Inflammatory macrophage treated with lipopolysaccharide for 1 hour (primary cell): ENCODE data around the gene UBQLNL.

Source experiments
- DNase-seq, 2 donors: peaks; one replicate each; pipeline ENCODE4 v3.0.0-alpha.2; 2020 to 2022

The UBQLNL gene, protein sequence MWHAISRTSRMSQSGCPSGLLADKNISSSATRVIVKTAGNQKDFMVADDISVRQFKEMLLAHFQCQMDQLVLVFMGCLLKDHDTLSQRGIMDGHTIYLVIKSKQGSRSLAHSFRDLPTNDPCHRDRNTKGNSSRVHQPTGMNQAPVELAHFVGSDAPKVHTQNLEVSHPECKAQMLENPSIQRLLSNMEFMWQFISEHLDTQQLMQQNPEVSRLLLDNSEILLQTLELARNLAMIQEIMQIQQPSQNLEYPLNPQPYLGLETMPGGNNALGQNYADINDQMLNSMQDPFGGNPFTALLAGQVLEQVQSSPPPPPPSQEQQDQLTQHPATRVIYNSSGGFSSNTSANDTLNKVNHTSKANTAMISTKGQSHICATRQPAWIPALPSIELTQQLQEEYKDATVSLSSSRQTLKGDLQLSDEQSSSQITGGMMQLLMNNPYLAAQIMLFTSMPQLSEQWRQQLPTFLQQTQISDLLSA

DNA sequence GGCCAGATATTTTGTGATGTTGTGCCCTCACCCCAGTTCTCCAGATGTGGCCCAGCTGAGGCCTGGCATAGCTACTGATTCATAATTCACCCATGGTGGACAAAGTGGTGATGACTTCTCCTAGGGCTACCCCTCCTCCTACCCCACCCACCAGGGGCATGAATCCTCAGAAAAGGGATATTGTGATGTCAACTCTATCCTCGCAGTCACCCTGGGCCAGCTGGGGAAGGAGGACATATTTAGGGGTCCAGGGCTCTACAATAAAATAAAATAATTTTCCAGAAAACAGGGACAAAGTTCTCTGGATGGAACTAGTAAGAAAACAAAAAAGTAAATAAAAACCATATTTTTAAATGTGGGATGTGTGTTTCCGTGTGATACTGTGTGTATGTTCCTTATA is at the start of gene UBQLNL:
Gene UBQLNL, minus strand, starts transcription at position 101 of the 400 bp plus-strand sequence. CDS start 258 bp downstream, outside the sequence.
- DNase-seq, result no peak

- no peak for DNase-seq
Measured at GRCh38 chr11:5564259-5565019, 47.9 kb upstream of the UBQLNL start.

GRCh38 chr11:5557751-5558150 is 41.3 kb upstream of the UBQLNL start:
- DNase-seq, result no peak

GRCh38 chr11:5556596-5557188 is 40.2 kb upstream of the UBQLNL start:
- no peak for DNase-seq

DNA sequence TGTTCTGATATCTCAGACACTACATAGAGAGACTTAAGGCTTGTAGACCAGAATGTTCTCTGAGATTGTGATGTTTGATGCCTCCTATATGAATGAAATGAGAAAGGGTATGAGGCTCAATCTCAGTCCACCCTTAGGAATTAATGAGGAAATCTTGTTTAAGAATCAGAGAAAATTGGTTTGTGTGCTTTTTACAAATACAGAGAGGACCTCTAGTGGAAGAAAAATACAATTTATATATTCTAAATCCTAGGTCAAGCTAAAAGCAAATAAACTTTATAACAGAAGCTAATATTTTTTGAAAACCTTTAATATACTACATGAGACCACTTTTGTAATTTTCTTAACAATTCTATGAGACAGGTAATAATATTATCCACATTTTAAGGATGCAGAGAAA is 36.8 kb upstream of the UBQLNL start:
- no peak for DNase-seq

DNA sequence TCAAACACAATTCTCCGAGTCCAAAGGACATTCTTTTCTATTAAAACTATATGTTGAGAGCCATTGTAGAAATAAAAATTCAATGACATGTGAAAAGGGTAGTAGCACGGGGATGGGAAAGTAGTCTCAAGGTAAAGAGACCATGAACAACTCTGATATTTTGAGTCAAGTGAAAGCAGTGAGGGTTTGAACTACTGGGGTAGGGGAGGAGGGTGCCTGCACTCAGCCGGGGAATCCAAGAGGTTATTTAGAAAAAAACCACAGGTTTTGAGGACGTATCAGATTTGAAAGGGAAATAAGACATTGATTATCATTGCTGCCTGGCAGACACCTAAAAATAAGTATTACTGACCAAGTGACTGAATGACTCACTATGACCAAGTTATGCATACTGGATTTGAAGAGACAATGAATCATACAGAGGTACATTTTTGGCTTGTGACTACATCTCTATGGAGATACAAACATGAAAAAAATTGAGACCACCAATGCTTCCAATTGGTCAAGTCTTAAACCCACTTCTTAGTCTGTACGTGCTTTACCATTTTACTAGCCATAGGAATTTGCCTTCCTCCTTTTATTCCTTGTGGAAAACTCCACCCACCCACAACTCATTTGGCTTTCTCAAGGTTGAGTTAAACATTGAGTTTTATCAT is 34.1 kb upstream of the UBQLNL start:
- DNase-seq, result no peak

GRCh38 chr11:5548440-5548839 is 31.9 kb upstream of the UBQLNL start, which contains the start of gene OR52H1:
Gene OR52H1, minus strand, starts transcription at chr11:5548540. Its CDS starts 3,035 bp downstream, at chr11:5545505.
- no peak for DNase-seq

DNA sequence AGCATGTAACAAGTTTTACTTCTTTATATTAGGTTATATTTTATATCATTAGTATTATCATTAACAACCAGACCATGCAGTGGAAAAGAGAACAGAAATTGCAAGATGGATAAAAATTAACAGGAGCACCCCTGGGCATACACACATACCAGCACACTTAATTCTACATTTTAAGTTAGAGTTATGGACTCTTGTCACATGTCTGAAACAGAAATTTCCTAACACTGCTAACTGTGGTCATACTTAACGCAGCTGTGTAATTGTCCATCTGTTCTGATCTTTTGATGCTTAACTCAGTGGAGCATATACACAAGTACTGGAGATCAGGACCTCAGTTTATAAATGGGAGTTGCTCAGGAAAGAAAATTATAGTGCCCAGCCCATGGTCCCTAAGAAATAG is 31.5 kb upstream of the UBQLNL start:
- no peak for DNase-seq

DNA sequence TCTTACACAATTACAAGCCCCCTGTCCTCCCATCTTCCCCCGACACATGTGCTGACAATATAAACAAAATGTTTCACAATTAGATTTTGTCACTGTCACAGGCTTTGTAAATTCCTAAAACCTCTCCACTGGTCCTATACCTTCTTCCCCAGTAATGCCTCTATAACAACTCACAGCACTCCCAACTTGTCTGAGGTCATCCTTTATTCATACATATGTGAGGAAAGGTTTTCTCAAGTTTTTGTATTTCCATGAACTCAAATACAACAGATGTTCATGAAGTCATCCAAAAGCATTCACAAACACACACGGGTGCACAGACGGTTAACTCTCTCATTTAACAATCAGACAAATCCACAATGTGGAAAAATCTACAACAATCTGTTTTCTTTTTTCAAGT is 30.0 kb upstream of the UBQLNL start:
- no peak for DNase-seq

GRCh38 chr11:5541427-5541826 is 24.9 kb upstream of the UBQLNL start:
- no peak for DNase-seq

GRCh38 chr11:5536482-5536881 is 20.0 kb upstream of the UBQLNL start:
- no peak for DNase-seq

- peak; percentile 30 to 46 for DNase-seq
Measured at GRCh38 chr11:5534046-5534445, 17.5 kb upstream of the UBQLNL start.

- no peak for DNase-seq
Measured at GRCh38 chr11:5531053-5531831, 14.7 kb upstream of the UBQLNL start.

DNA sequence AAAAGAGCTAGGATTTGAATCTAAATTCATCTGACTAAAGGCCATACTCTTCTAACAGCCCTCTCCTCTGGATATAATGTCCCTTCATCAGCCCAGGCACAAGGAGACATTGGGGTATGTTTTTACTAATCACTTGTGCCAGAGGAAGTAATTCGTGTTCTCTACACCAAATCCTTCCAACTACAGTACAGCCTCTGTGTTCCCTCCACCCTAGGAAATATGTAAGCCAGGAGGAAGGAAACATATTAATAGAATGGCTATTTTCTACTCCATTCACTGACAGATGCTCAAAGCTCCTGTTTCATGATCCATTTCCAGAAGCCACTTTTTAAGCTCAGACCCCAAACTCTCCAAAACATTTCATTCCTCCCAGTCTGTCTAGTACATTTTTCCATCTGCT is 12.0 kb upstream of the UBQLNL start:
- DNase-seq, result no peak

- DNase-seq, result no peak
Measured at GRCh38 chr11:5527716-5528115, 11.2 kb upstream of the UBQLNL start.

DNA sequence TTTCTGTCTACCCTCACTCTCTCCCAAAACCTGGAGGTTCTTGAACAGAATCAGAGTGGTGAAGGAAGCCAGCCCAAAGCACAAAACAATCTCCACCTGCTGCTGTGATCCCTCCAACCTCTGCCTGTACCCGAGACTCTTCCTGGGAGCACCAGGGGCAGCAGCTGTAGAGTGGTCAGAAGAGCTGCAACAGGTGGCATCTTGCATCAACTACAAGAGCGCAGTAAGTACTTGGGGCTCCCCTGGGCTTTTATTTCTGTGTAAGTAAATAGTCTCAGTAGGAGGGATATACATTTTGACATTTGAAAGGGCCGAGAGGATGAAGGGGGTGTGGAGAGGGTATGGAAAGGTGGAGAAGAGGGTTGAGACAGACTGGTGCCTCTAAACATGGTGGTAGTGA is 8.3 kb upstream of the UBQLNL start:
- DNase-seq, result no peak

DNA sequence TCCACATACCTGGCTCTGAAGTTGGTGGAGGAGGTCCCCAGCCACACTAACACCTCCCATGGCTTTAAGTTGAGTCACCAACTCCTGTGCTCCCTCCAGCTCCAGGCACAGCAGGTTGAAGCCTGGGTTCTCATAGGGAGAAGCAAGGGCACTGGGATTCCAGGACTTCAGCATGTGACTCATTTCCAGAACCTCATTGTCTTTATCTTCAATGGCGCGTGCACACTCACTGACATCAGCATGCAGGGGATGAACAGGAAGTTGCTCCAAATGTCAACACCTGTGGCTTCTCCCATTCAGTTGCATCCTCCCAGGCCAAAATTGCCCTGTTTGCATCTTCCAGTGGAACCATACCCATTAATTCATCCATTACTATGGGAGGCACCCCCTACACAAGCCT is 5.8 kb upstream of the UBQLNL start:
- DNase-seq, result no peak

- DNase-seq, result no peak
Measured at GRCh38 chr11:5521540-5521939, 5.0 kb upstream of the UBQLNL start.

DNA sequence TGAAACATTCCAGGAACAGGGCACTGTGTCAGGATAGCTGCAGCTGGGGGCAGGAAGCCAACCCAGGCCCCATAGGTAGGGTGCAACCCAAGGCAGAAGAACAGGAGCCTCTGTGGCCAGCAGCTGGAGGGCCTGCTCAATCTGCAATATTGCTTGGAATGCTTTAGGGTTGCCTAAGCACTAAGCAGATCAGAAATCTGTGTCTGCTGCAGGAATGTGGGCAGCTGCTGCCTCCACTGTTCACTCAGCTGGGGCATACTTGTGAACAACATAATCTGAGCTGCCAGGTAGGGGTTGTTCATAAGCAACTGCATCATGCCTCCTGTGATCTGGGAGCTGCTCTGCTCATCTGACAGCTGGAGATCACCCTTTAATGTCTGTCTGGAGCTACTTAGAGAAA is 1.7 kb downstream of the UBQLNL start:
- no peak for DNase-seq

DNA sequence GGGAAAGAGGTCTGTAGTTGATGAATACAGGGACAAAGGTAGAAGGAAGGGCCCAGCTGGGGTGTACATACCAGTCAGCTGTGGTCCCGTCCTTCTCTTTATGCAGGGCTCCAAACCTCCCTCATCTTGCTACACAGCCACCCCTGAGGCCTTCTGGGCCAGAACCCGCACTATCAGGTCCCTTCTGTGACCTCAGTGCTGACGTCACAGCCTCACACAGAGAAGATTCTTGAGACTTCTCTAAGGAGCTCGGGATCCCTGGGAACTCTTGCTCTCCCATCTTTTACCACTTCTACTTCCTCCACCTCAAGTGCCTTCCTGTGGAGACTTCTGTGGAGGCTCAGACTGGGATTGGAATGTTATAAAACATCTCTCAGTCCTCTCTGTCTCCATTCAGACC is 6.7 kb downstream of the UBQLNL start, which contains the start of gene UBQLN3:
Gene UBQLN3, minus strand, starts transcription at position 155 of the 400 bp plus-strand sequence. CDS start 399 bp downstream, outside the sequence.
- no peak for DNase-seq

DNA sequence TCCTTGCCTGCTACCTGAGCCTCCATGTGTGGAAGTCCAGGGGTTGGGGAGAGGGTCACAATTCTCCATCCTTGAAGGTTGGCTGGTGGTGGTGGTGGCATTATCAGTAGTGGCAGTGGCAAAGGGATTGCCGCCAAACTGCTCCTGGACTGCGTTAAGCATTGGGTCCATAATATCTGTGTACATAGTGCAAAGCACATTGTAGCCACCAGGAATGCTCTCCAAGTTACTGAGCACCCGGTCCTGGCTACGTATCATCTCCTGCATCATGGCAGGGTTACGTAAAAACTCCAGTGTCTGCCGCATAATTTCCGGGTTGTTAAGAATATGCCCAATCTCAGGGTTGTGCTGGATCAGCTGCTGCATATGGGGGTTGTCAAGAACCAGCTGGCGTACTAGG is 7.9 kb downstream of the UBQLNL start:
- no peak for DNase-seq

- DNase-seq, result no peak
Measured at GRCh38 chr11:5507933-5508305, 8.6 kb downstream of the UBQLNL start.
